Left ventricle myocardium superior (tissue), 1 donor: ENCODE measurements around the gene SLC8A1. TPM values are rescaled to one million over a fixed set of nuclear protein-coding genes. Genes with fewer than 3 reads are reported as not detected.

Source experiments
- ATAC-seq: fragments of 200-7000 bp; cut with Tn5 transposase; one replicate; pipeline ENCODE4 v1.9.1; 2020; ENCODE audit warnings: mild to moderate bottlenecking, moderate library complexity
- DNase-seq: peaks from one replicate; pipeline ENCODE4 v3.0.0-alpha.2; 2020
- intact Hi-C: fragments of 100-400 bp; cut with micrococcal nuclease; formaldehyde crosslinking; loops from one replicate; pipeline ENCODE4 v1.11.0; 2022
- total RNA-seq: library from RNA; stranded (reverse); fragmentation: NEBNext Ultra II Directional; extraction: Animal tissue kit (Norgen Biotek cat#: 25700); gene quantifications from one replicate; pipeline ENCODE4 v1.2.1, GENCODE V29; 2021
- donor health status: DM: no; HTN: yes; CAD: no; lungs with severe emphysema.

SLC8A1 gene
- total RNA-seq, 1 donor from 2014 or later, result 1,122 TPM

- intact Hi-C loops, result no loop called here
- ATAC-seq, result no peak
- no peak for DNase-seq
These were observed 331.9 kb downstream of the SLC8A1 start for GRCh38 chr2:40120026-40120425.

GRCh38 chr2:40118622-40119021 is 333.3 kb downstream of the SLC8A1 start:
- DNase-seq, result no peak
- ATAC-seq, result no peak
- intact Hi-C loops, result no loop called here

- DNase-seq (no peak), ATAC-seq (no peak)
- intact Hi-C loops, result no loop called here
These were observed 336.0 kb downstream of the SLC8A1 start for GRCh38 chr2:40115894-40116293.

GRCh38 chr2:40115348-40115747 is 336.5 kb downstream of the SLC8A1 start:
- intact Hi-C loops, result no loop called here
- ATAC-seq (no peak), DNase-seq (no peak)

GRCh38 chr2:40113997-40114396 is 337.9 kb downstream of the SLC8A1 start:
- DNase-seq (no peak), ATAC-seq (peak; percentile 21)
- intact Hi-C loops, result no loop called here

GRCh38 chr2:40113272-40113968 is 338.5 kb downstream of the SLC8A1 start:
- ATAC-seq (no peak), DNase-seq (no peak)
- intact Hi-C loops, result no loop called here

- intact Hi-C loops, result no loop called here
- no peak for ATAC-seq
- no peak for DNase-seq
These were observed 342.5 kb downstream of the SLC8A1 start for GRCh38 chr2:40109381-40109780.

GRCh38 chr2:40108851-40109250 is 343.0 kb downstream of the SLC8A1 start:
- no peak for ATAC-seq
- no peak for DNase-seq
- intact Hi-C loops, result no loop called here

- DNase-seq, result no peak
- intact Hi-C loops, result no loop called here
- no peak for ATAC-seq
These were observed 345.8 kb downstream of the SLC8A1 start for GRCh38 chr2:40106061-40106460.

- DNase-seq (no peak), ATAC-seq (peak; percentile 46)
- intact Hi-C loops, result no loop called here
These were observed 346.3 kb downstream of the SLC8A1 start for GRCh38 chr2:40105593-40105992.

- intact Hi-C loops, result no loop called here
- ATAC-seq (peak; percentile 33), DNase-seq (no peak)
These were observed 348.3 kb downstream of the SLC8A1 start for GRCh38 chr2:40103590-40103989.

- DNase-seq (no peak), ATAC-seq (no peak)
- intact Hi-C loops, result no loop called here
These were observed 348.7 kb downstream of the SLC8A1 start for GRCh38 chr2:40103163-40103562.

- DNase-seq, result no peak
- intact Hi-C loops, result no loop called here
- ATAC-seq, result no peak
These were observed 349.4 kb downstream of the SLC8A1 start for GRCh38 chr2:40102447-40102846.

- DNase-seq (no peak), ATAC-seq (peak; percentile 10)
- intact Hi-C loops, result no loop called here
These were observed 350.7 kb downstream of the SLC8A1 start for GRCh38 chr2:40101131-40101575.

GRCh38 chr2:40100676-40101075 is 351.2 kb downstream of the SLC8A1 start:
- ATAC-seq (no peak), DNase-seq (no peak)
- intact Hi-C loops, result no loop called here

GRCh38 chr2:40098786-40099470 is 353.0 kb downstream of the SLC8A1 start:
- no peak for ATAC-seq
- no peak for DNase-seq
- intact Hi-C loops, result no loop called here

- DNase-seq (no peak), ATAC-seq (no peak)
- intact Hi-C loops, result no loop called here
These were observed 354.1 kb downstream of the SLC8A1 start for GRCh38 chr2:40097691-40098385.

GRCh38 chr2:40096360-40096759 is 355.5 kb downstream of the SLC8A1 start:
- DNase-seq (no peak), ATAC-seq (peak; percentile 50)
- intact Hi-C loops, result no loop called here

GRCh38 chr2:40095000-40095399 is 356.9 kb downstream of the SLC8A1 start:
- intact Hi-C loops, result no loop called here
- DNase-seq (no peak), ATAC-seq (peak; percentile 32)

- ATAC-seq (no peak), DNase-seq (no peak)
- intact Hi-C loops, result no loop called here
These were observed 357.4 kb downstream of the SLC8A1 start for GRCh38 chr2:40094451-40094850.
